Fibroblast of villous mesenchyme (primary cell): ENCODE measurements around the gene NANOS2. TPM values are rescaled to one million over a fixed set of nuclear protein-coding genes. Genes with fewer than 3 reads are reported as not detected.
"Not testable (repeated sequence)": the region's sequence is repeated elsewhere in the genome, so short reads cannot be mapped to it uniquely, and the experiment has no call there.

Experiments used
- DNase-seq: peaks from one replicate; pipeline ENCODE4 v3.0.0-alpha.2; 2010; ENCODE audit warnings: low read depth
- H3K4me3 ChIP-seq: 2 replicates; pipeline ENCODE4 v1.5.1; 2011; ENCODE audit warnings: low read depth, mild to moderate bottlenecking, low read length
- CTCF ChIP-seq: IDR thresholded peaks from 2 replicates; pipeline ENCODE4 v1.5.1; 2012; ENCODE audit warnings: low read depth, mild to moderate bottlenecking, low read length; ENCODE audit not compliant: insufficient read depth
- total RNA-seq: library from RNA; depleted of rRNA; stranded (reverse); fragments of >200 nt; gene quantifications from 2 replicates; pipeline ENCODE4 v1.2.3, GENCODE V29; 2012

Gene NANOS2
- total RNA-seq, 1 donor, result not detected

- no peak overlapping the region for H3K4me3 ChIP-seq
- TF ChIP-seq CTCF, result no peak
- DNase-seq, result no peak
Observed at GRCh38 chr19:45897261-45897812, 17.2 kb downstream of the NANOS2 start.

- H3K4me3 ChIP-seq, DNase-seq: not testable (repeated sequence)
Observed at GRCh38 chr19:45895983-45896599, 18.5 kb downstream of the NANOS2 start.

- TF ChIP-seq CTCF, result no peak
- H3K4me3 ChIP-seq, result no peak overlapping the region
- no peak for DNase-seq
Observed at GRCh38 chr19:45895519-45895972, 19.0 kb downstream of the NANOS2 start.

- no peak for DNase-seq
- no peak overlapping the region for H3K4me3 ChIP-seq
- no peak for TF ChIP-seq CTCF
Observed at GRCh38 chr19:45890877-45891276, 23.7 kb downstream of the NANOS2 start.

- H3K4me3 ChIP-seq, result no peak overlapping the region
- no peak for DNase-seq
- TF ChIP-seq CTCF, result no peak
Observed at GRCh38 chr19:45889210-45889885, 25.2 kb downstream of the NANOS2 start.

- peak; percentile 18 for DNase-seq
- peak overlapping the region; percentile 68 for H3K4me3 ChIP-seq
- TF ChIP-seq CTCF, result no peak
Observed at GRCh38 chr19:45887200-45887710, 27.3 kb downstream of the NANOS2 start.

- H3K4me3 ChIP-seq, result peak overlapping the region; percentile 68
- TF ChIP-seq CTCF, result no peak
- DNase-seq, result peak; percentile 94
Observed at GRCh38 chr19:45886427-45887199, 28.0 kb downstream of the NANOS2 start.
